ENCODE data around the gene KRTAP5-10. TPM values are rescaled to one million over a fixed set of nuclear protein-coding genes. Genes with fewer than 3 reads are reported as not detected.
A peak's percentile ranks its signal among the peaks of the same experiment; 100 is the strongest.
"Not testable (repeated sequence)": the region's sequence is repeated elsewhere in the genome, so short reads cannot be mapped to it uniquely, and the experiment has no call there.

Gene KRTAP5-10
- polyA plus RNA-seq, 2 of the 4 experiments (the other 2 are of a cell fraction) = not detected

- TF ChIP-seq POLR2AphosphoS2 (conservative IDR thresholded peaks at IDR 0.05; ENCODE audit: low read length) (no peak), FOSL2 (IDR thresholded peaks at IDR 0.05) (no peak), FOSL2 (CRISPR knock-in tag; IDR thresholded peaks at IDR 0.05) (no peak)
Measured at GRCh38 chr11:71539017-71539416, 26.3 kb upstream of the KRTAP5-10 start (continued).

GRCh38 chr11:71539971-71540370, 25.4 kb upstream of the KRTAP5-10 start:
- POLR2A ChIA-PET; DNase-seq (ENCODE audit: low read depth in 1 of 2, low spot score in 1 of 2): not testable (repeated sequence)

DNA sequence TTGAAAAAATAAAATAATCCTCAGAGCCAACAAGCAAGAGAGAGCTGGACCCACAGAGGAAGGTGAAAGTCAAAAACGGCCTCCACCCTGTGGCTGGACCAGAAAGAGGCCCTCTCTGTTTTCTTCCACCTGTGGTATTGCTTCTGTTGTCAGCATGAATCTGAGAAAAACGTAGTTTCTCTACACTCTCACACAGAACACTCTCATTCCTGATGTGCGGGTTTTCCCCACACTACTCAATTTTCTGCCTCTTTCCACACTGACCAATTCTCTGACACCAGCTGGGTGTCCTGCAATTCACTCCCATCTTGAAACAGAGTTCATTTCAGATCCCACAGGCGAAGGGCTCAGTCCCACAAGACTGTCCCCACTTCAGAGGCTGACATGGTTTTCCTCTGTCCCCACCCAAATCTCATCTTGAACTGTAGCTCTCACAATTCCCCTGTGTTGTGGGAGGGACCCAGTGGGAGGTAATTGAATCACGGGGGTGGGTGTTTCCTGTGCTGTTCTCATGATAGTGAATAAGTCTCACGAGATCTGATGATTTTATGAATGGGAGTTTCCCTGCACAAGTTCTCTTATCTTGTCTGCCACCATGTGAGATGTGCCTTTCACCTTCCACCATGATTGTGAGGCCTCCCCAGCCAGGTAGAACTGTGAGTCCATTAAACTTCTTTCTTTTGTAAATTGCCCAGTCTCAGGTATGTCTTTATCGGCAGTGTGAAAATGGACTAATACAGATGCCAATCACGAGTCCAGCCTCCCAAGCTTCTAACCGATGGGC, 24.6 kb upstream of the KRTAP5-10 start:
- H3K9me3 ChIP-seq; POLR2A ChIA-PET; FAIRE-seq; H3K4me1 ChIP-seq; H3K27ac ChIP-seq; DNase-seq (ENCODE audit: low read depth in 1 of 2, low spot score in 1 of 2); H3K4me2 ChIP-seq; ATAC-seq; H3K4me3 ChIP-seq: not testable (repeated sequence)
- 54% methylated on average over 9 of the region's 9 CpGs for whole genome bisulfite sequencing (ENCODE audit: missing lambda C conversion rate)
- CTCF ChIA-PET = interaction anchor here (1.5 kb wide), 1 partner anchor 22 kb away, joined by 3 read pairs; no protein-coding TSS in a partner anchor

More at GRCh38 chr11:71539971-71540370, 25.4 kb upstream of the KRTAP5-10 start:
- H3K9me3 ChIP-seq, H3K27ac ChIP-seq, H3K4me1 ChIP-seq, CTCF ChIA-PET, FAIRE-seq, ATAC-seq, H3K4me2 ChIP-seq, H3K4me3 ChIP-seq: not testable (repeated sequence)
- 80% methylated on average over 11 of the region's 11 CpGs for WGBS (ENCODE audit: missing lambda C conversion rate)

DNA sequence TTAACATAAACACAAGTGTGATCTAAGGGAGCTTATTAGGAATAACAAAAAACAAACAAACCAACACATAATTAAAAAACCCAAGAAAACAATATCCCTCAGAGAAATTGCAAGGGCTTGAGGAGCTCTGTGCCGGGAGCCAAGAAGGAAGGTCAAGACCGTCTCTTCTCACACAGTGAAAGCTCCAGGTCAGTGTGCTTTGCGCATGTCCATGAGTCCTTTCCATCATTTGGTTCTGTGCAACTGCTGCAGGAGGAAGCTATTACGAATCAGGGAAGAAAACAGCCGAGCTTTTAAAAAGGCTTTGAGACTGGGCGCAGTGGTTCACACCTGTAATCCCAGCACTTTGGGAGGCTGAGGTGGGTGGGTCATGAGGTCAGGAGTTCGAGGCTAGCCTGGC, 23.0 kb upstream of the KRTAP5-10 start:
- ATAC-seq (no peak), DNase-seq (ENCODE audit: low read depth in 1 of 2, low spot score in 1 of 2) (no peak), FAIRE-seq (no peak)
- H3K27ac ChIP-seq = no peak overlapping the region
- ChIA-PET POLR2A (no interaction called here), CTCF (no interaction called here)
- H3K4me3 ChIP-seq = no peak overlapping the region
- H3K4me1 ChIP-seq = no peaks in the 10 kb centered on the region
- peaks cover 2% of the 10 kb centered on the region; the same call in 1 of the 3 replicates for H3K9me3 ChIP-seq
- H3K4me2 ChIP-seq = no peak overlapping the region
- 61% methylated on average over 7 of the region's 7 CpGs for WGBS (ENCODE audit: missing lambda C conversion rate)
- TF ChIP-seq SMC3 (IDR thresholded peaks at IDR 0.05) = no peak
- no peak for TF ChIP-seq HEYL (CRISPR knock-in tag; IDR thresholded peaks at IDR 0.05)
- no peak for TF ChIP-seq NR3C1 (IDR thresholded peaks at IDR 0.05)
- TF ChIP-seq HES2 (IDR thresholded peaks at IDR 0.05) = no peak
- no peak for TF ChIP-seq RAD21 (conservative IDR thresholded peaks at IDR 0.05 in 1 of 2, IDR thresholded peaks at IDR 0.05 in 1 of 2)
- no peak for TF ChIP-seq CEBPB (IDR thresholded peaks at IDR 0.05)
- no peak for TF ChIP-seq FOSL2 (IDR thresholded peaks at IDR 0.05)
- no peak for TF ChIP-seq FOSL2 (CRISPR knock-in tag; IDR thresholded peaks at IDR 0.05)
- no peak for TF ChIP-seq RCOR1 (IDR thresholded peaks at IDR 0.05; ENCODE audit: low read depth, low read length)
- no peak for TF ChIP-seq SREBF2 (IDR thresholded peaks at IDR 0.05)
- no peak for TF ChIP-seq TFCP2L1 (CRISPR knock-in tag; IDR thresholded peaks at IDR 0.05)
- TF ChIP-seq EHMT2 (IDR thresholded peaks at IDR 0.05; ENCODE audit: low read depth) = no peak

DNA sequence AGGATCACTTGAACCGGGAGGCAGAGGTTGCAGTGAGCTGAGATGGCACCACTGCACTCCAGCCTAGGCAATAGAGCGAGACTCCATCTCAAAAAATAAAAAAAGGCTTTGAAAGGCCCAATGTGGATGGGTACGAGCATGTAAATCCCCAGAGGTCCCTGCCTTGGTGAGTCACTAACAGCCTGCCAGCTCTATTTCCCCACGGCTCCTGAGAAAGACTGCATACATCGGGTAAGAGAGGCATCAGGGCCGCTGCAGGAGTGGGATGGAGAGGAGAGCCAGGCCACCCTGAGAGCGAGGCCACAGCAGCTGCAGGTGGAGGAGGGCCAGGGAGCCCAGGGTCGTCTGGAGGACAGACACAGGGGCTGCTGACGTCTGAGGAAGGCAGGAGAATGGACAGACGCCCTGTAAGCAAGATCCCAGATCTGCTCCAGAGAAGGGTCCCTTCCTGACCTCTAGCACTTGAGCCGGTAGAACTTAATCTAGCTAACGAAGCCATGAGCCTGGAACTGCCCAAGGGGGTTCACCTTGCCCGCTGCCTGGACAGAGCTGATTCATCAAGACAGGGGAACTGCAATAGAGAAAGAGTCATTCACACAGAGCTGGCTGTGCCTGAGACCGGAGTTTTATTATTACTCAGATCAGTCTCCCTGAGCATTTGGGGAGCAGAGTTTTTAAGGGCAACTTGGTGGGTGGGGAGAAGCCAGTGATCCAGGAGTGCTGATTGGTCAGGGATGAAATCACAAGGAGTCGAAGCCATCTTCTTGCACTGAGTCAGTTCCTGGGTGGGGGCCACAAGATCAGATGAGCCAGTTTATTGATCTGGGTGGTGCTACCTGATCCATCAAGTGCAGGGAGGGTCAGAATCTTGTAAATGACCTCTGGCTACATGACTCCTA, 22.2 kb upstream of the KRTAP5-10 start:
- DNase-seq (ENCODE audit: low read depth in 1 of 2, low spot score in 1 of 2) (no peak), FAIRE-seq (no peak), ATAC-seq (peak in 1 of 2 experiments; percentile 38; a peak in 2 of 6 replicates)
- Histone ChIP-seq H3K9me3 (peaks cover 2% of the 10 kb centered on the region; the same call in 1 of the 3 replicates), H3K4me3 (no peak overlapping the region), H3K27ac (no peak overlapping the region), H3K4me2 (no peak overlapping the region), H3K4me1 (no peaks in the 10 kb centered on the region)
- no peak for TF ChIP-seq ESRRA (IDR thresholded peaks at IDR 0.05; ENCODE audit: borderline replicate concordance, low read length)
- no peak for TF ChIP-seq RAD21 (conservative IDR thresholded peaks at IDR 0.05 in 1 of 2, IDR thresholded peaks at IDR 0.05 in 1 of 2)
- no peak for TF ChIP-seq JUN (IDR thresholded peaks at IDR 0.05)
- TF ChIP-seq FOXS1 (CRISPR knock-in tag; IDR thresholded peaks at IDR 0.05) = no peak
- TF ChIP-seq, protein P1, sequence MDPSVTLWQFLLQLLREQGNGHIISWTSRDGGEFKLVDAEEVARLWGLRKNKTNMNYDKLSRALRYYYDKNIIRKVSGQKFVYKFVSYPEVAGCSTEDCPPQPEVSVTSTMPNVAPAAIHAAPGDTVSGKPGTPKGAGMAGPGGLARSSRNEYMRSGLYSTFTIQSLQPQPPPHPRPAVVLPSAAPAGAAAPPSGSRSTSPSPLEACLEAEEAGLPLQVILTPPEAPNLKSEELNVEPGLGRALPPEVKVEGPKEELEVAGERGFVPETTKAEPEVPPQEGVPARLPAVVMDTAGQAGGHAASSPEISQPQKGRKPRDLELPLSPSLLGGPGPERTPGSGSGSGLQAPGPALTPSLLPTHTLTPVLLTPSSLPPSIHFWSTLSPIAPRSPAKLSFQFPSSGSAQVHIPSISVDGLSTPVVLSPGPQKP (IDR thresholded peaks at IDR 0.05; ENCODE audit: low read depth, low read length) = no peak
- TF ChIP-seq HEYL (CRISPR knock-in tag; IDR thresholded peaks at IDR 0.05) = no peak
- POLR2A ChIA-PET = no interaction called here
- CTCF ChIA-PET = interaction anchor here (0.7 kb wide), 1 partner anchor 452 kb away, joined by 3 read pairs; no protein-coding TSS in a partner anchor
- 49% methylated on average over 15 of the region's 15 CpGs for WGBS (ENCODE audit: missing lambda C conversion rate)
